ENCODE measurements around the gene CFAP20DC.

GRCh38 chr3:58728723-58729122 lies 321.1 kb downstream of the CFAP20DC start:
- TF ChIP-seq, protein P1, sequence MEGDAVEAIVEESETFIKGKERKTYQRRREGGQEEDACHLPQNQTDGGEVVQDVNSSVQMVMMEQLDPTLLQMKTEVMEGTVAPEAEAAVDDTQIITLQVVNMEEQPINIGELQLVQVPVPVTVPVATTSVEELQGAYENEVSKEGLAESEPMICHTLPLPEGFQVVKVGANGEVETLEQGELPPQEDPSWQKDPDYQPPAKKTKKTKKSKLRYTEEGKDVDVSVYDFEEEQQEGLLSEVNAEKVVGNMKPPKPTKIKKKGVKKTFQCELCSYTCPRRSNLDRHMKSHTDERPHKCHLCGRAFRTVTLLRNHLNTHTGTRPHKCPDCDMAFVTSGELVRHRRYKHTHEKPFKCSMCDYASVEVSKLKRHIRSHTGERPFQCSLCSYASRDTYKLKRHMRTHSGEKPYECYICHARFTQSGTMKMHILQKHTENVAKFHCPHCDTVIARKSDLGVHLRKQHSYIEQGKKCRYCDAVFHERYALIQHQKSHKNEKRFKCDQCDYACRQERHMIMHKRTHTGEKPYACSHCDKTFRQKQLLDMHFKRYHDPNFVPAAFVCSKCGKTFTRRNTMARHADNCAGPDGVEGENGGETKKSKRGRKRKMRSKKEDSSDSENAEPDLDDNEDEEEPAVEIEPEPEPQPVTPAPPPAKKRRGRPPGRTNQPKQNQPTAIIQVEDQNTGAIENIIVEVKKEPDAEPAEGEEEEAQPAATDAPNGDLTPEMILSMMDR (IDR thresholded peaks at IDR 0.05) = no peak
- no peak for TF ChIP-seq ZFX (IDR thresholded peaks at IDR 0.05; ENCODE audit: borderline replicate concordance)
